A549 (cell line): ENCODE measurements around the gene RAB3IL1.

Source experiments
- EP300 ChIP-seq, 2 experiments: fragments of >200 bp; sonication (Bioruptor Twin); formaldehyde crosslinking; IDR thresholded peaks; 2 replicates in 1 of 2; 3 replicates in 1 of 2; pipeline ENCODE4 v1.6.1; 2016 to 2017
- KDM1A ChIP-seq: fragments of 200-600 bp; sonication (generic); IDR thresholded peaks from 2 replicates; pipeline ENCODE4 v1.6.1; 2016; ENCODE audit warnings: low read depth, mild to moderate bottlenecking
- MAFK ChIP-seq: fragments of 450-650 bp; IDR thresholded peaks from 2 replicates; pipeline ENCODE4 v1.6.1; 2014; ENCODE audit not compliant: partially characterized antibody
- POLR2A ChIP-seq: IDR thresholded peaks from 2 replicates; pipeline ENCODE4 v1.6.1; 2012; ENCODE audit warnings: mild to moderate bottlenecking, low read length
- RAD21 ChIP-seq, 2 experiments: fragments of >200 bp in 1 of 2; sonication (Bioruptor Twin) in 1 of 2; formaldehyde crosslinking in 1 of 2; IDR thresholded peaks in 1 of 2; conservative IDR thresholded peaks in 1 of 2; 2 replicates in 1 of 2; 3 replicates in 1 of 2; pipeline ENCODE4 v1.6.1; 2012 to 2018; ENCODE audit warnings: inconsistent platforms in 1 of 2
- SMC3 ChIP-seq: fragments of >200 bp; sonication (Bioruptor Twin); formaldehyde crosslinking; IDR thresholded peaks from 3 replicates; pipeline ENCODE4 v1.6.1; 2018; ENCODE audit warnings: inconsistent platforms
- TF ChIP-seq, protein P1 (sequence below): fragments of >200 bp; sonication (Bioruptor Twin); formaldehyde crosslinking; IDR thresholded peaks from 3 replicates; pipeline ENCODE4 v1.5.1; 2016
- TF ChIP-seq, protein P2 (sequence below): fragments of 250-450 bp; sonication (Bioruptor Pico); IDR thresholded peaks from 2 replicates; pipeline ENCODE4 v1.5.0; 2020; ENCODE audit warnings: low read depth, mild to moderate bottlenecking, moderate library complexity
- TF ChIP-seq, protein P3 (sequence below): fragments of 200-600 bp; sonication (generic); IDR thresholded peaks from 2 replicates; pipeline ENCODE4 v1.6.1; 2016; ENCODE audit warnings: antibody characterized with exemption, mild to moderate bottlenecking, moderate library complexity

DNA sequence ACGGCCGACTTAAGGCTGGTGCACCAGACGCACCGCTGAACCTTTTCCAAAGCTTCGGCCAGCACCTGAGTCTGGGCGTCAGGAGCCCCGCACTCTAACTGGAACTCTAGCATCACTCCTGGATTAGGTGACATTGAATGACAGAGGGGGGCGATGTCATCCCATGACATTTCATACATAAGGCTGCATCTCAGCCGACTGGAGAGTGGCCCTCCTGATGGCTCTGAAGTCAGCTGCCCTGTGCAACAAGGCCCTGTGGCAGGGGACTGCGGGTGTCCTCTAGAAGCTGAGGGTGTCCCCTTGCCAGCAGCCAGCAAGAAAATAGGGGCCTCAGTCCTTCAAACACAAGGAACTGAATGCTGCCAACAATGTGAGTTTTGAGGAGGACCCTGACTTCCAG, 16.0 kb downstream of the RAB3IL1 start:
- TF ChIP-seq POLR2A (no peak), SMC3 (no peak), RAD21 (conservative IDR thresholded peaks at IDR 0.05 in 1 of 2, IDR thresholded peaks at IDR 0.05 in 1 of 2) (peak; percentile 18 to 38; a peak in 2 of 5 replicates), KDM1A (no peak), EP300 (IDR thresholded peaks at IDR 0.05) (no peak), MAFK (no peak)
- TF ChIP-seq, protein P1, sequence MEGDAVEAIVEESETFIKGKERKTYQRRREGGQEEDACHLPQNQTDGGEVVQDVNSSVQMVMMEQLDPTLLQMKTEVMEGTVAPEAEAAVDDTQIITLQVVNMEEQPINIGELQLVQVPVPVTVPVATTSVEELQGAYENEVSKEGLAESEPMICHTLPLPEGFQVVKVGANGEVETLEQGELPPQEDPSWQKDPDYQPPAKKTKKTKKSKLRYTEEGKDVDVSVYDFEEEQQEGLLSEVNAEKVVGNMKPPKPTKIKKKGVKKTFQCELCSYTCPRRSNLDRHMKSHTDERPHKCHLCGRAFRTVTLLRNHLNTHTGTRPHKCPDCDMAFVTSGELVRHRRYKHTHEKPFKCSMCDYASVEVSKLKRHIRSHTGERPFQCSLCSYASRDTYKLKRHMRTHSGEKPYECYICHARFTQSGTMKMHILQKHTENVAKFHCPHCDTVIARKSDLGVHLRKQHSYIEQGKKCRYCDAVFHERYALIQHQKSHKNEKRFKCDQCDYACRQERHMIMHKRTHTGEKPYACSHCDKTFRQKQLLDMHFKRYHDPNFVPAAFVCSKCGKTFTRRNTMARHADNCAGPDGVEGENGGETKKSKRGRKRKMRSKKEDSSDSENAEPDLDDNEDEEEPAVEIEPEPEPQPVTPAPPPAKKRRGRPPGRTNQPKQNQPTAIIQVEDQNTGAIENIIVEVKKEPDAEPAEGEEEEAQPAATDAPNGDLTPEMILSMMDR, result no peak
- TF ChIP-seq, protein P2, sequence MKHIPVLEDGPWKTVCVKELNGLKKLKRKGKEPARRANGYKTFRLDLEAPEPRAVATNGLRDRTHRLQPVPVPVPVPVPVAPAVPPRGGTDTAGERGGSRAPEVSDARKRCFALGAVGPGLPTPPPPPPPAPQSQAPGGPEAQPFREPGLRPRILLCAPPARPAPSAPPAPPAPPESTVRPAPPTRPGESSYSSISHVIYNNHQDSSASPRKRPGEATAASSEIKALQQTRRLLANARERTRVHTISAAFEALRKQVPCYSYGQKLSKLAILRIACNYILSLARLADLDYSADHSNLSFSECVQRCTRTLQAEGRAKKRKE (CRISPR knock-in tag), result no peak
- TF ChIP-seq, protein P3, sequence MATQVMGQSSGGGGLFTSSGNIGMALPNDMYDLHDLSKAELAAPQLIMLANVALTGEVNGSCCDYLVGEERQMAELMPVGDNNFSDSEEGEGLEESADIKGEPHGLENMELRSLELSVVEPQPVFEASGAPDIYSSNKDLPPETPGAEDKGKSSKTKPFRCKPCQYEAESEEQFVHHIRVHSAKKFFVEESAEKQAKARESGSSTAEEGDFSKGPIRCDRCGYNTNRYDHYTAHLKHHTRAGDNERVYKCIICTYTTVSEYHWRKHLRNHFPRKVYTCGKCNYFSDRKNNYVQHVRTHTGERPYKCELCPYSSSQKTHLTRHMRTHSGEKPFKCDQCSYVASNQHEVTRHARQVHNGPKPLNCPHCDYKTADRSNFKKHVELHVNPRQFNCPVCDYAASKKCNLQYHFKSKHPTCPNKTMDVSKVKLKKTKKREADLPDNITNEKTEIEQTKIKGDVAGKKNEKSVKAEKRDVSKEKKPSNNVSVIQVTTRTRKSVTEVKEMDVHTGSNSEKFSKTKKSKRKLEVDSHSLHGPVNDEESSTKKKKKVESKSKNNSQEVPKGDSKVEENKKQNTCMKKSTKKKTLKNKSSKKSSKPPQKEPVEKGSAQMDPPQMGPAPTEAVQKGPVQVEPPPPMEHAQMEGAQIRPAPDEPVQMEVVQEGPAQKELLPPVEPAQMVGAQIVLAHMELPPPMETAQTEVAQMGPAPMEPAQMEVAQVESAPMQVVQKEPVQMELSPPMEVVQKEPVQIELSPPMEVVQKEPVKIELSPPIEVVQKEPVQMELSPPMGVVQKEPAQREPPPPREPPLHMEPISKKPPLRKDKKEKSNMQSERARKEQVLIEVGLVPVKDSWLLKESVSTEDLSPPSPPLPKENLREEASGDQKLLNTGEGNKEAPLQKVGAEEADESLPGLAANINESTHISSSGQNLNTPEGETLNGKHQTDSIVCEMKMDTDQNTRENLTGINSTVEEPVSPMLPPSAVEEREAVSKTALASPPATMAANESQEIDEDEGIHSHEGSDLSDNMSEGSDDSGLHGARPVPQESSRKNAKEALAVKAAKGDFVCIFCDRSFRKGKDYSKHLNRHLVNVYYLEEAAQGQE, result no peak
